IMR-90 (cell line): ENCODE results near the gene NDUFA9. TPM values are rescaled to one million over a fixed set of nuclear protein-coding genes. Genes with fewer than 3 reads are reported as not detected.

Experiments used
- ATAC-seq: fragments of 200-7000 bp; cut with Tn5 transposase; 2 replicates; pipeline ENCODE4 v1.9.1; 2020; ENCODE audit warnings: low read depth, mild to moderate bottlenecking, moderate library complexity
- BruUV-seq: library from RNA; stranded (reverse); fragments of 400-500 nt; replicated peaks from 2 replicates; lab custom pipeline; 2021; lab: Mats Ljungman, UMichigan
- CTCF ChIA-PET: fragments of 300-600 bp; formaldehyde crosslinking; extraction: SDS; loops from one replicate; lab custom pipeline; 2021; ENCODE audit warnings: antibody characterized with exemption; lab: Yijun Ruan, JAX
- POLR2A ChIA-PET: fragments of 300-600 bp; sonication (Branson Sonifier 250); formaldehyde crosslinking; loops from one replicate; lab custom pipeline; 2022; ENCODE audit warnings: antibody characterized with exemption; ENCODE audit not compliant: unreplicated experiment; lab: Charles Lee
- DNase-seq: peaks from one replicate; pipeline ENCODE4 v3.0.0; 2013
- H2AFZ ChIP-seq: replicated peaks from 2 replicates; pipeline ENCODE3; 2013; ENCODE audit warnings: low read length, mild to moderate bottlenecking; ENCODE audit not compliant: poor library complexity
- H2AK5ac ChIP-seq: 2 replicates; pipeline ENCODE4 v1.6.1; 2013; ENCODE audit warnings: low read depth, low read length, inconsistent platforms
- H2AK9ac ChIP-seq: replicated peaks from 2 replicates; pipeline ENCODE3; 2013; ENCODE audit warnings: mild to moderate bottlenecking, low read depth, low read length, moderate library complexity; ENCODE audit not compliant: poor library complexity
- H2BK120ac ChIP-seq: 2 replicates; pipeline ENCODE4 v1.6.1; 2013; ENCODE audit warnings: low read depth, low read length, inconsistent platforms
- H2BK15ac ChIP-seq: 3 replicates; pipeline ENCODE4 v1.6.1; 2013; ENCODE audit warnings: low read depth, low read length, inconsistent platforms
- H2BK20ac ChIP-seq: 2 replicates; pipeline ENCODE4 v1.6.1; 2013; ENCODE audit warnings: low read depth, mild to moderate bottlenecking, inconsistent platforms, low read length, moderate library complexity
- H2BK5ac ChIP-seq: 2 replicates; pipeline ENCODE4 v1.6.1; 2013; ENCODE audit warnings: mild to moderate bottlenecking, low read depth, low read length, inconsistent platforms; ENCODE audit not compliant: poor library complexity, severe bottlenecking
- H3K14ac ChIP-seq: replicated peaks from 2 replicates; pipeline ENCODE4 v1.6.1; 2013; ENCODE audit warnings: low read depth, low read length, inconsistent platforms
- H3K18ac ChIP-seq: 2 replicates; pipeline ENCODE4 v1.6.1; 2013; ENCODE audit warnings: low read depth, low read length, control low read depth
- H3K23ac ChIP-seq: 2 replicates; pipeline ENCODE4 v1.6.1; 2013; ENCODE audit warnings: low read depth, low read length, inconsistent platforms
- H3K27ac ChIP-seq: 2 replicates; pipeline ENCODE4 v1.5.1; 2013; ENCODE audit warnings: mild to moderate bottlenecking, control low read depth, low read length; ENCODE audit not compliant: insufficient read depth
- H3K27me3 ChIP-seq: 2 replicates; pipeline ENCODE4 v1.6.1; 2013; ENCODE audit warnings: low read length; ENCODE audit not compliant: control insufficient read depth, insufficient read depth
- H3K36me3 ChIP-seq: 2 replicates; pipeline ENCODE4 v1.6.1; 2013; ENCODE audit warnings: low read length, mixed read lengths; ENCODE audit not compliant: control insufficient read depth, insufficient read depth
- H3K4ac ChIP-seq: 2 replicates; pipeline ENCODE4 v1.6.1; 2013; ENCODE audit warnings: low read depth, low read length, inconsistent platforms
- H3K4me1 ChIP-seq: 2 replicates; pipeline ENCODE4 v1.6.1; 2013; ENCODE audit warnings: low read length, mixed read lengths; ENCODE audit not compliant: control insufficient read depth, insufficient read depth
- H3K4me2 ChIP-seq: 2 replicates; pipeline ENCODE4 v1.6.1; 2013; ENCODE audit warnings: low read depth, mild to moderate bottlenecking, control low read depth, low read length, moderate library complexity
- H3K4me3 ChIP-seq: 2 replicates; pipeline ENCODE4 v1.5.1; 2013; ENCODE audit warnings: low read depth, mild to moderate bottlenecking, control low read depth, low read length, moderate library complexity; ENCODE audit not compliant: insufficient read depth
- H3K56ac ChIP-seq: 2 replicates; pipeline ENCODE4 v1.6.1; 2013; ENCODE audit warnings: low read length, inconsistent platforms; ENCODE audit not compliant: insufficient read depth; ENCODE audit errors: extremely low read depth
- H3K79me1 ChIP-seq, 2 experiments: 2 replicates each; pipeline ENCODE4 v1.6.1; 2013; ENCODE audit warnings: low read length in 2 of 2, inconsistent platforms in 1 of 2, low read depth in 1 of 2
- H3K9ac ChIP-seq: 2 replicates; pipeline ENCODE4 v1.6.1; 2013; ENCODE audit warnings: low read depth, low read length, control low read depth
- H3K9me1 ChIP-seq: 2 replicates; pipeline ENCODE4 v1.6.1; 2013; ENCODE audit warnings: low read length, inconsistent platforms; ENCODE audit not compliant: insufficient read depth
- H3K9me3 ChIP-seq: 2 replicates; pipeline ENCODE4 v1.6.1; 2013; ENCODE audit warnings: low read length; ENCODE audit not compliant: control insufficient read depth, insufficient read depth
- H4K20me1 ChIP-seq: 2 replicates; pipeline ENCODE4 v1.6.1; 2013; ENCODE audit warnings: low read length, inconsistent platforms; ENCODE audit not compliant: insufficient read depth
- H4K5ac ChIP-seq: 2 replicates; pipeline ENCODE4 v1.6.1; 2013; ENCODE audit warnings: mild to moderate bottlenecking, low read depth, low read length, control low read depth
- H4K8ac ChIP-seq, 2 experiments: 2 replicates each; pipeline ENCODE4 v1.6.1; 2013; ENCODE audit warnings: low read depth in 2 of 2, low read length in 2 of 2, control low read depth in 1 of 2, inconsistent platforms in 1 of 2
- H4K91ac ChIP-seq: 2 replicates; pipeline ENCODE4 v1.6.1; 2013; ENCODE audit warnings: low read depth, low read length, inconsistent platforms; ENCODE audit not compliant: insufficient read depth
- MAFK ChIP-seq: IDR thresholded peaks from 2 replicates; pipeline ENCODE4 v1.6.1; 2012; ENCODE audit warnings: low read depth, low read length, improper control_type of control experiment
- RAD21 ChIP-seq: IDR thresholded peaks from 2 replicates; pipeline ENCODE4 v1.6.1; 2012; ENCODE audit warnings: low read length, improper control_type of control experiment
- RCOR1 ChIP-seq: IDR thresholded peaks from 2 replicates; pipeline ENCODE4 v1.6.1; 2012; ENCODE audit warnings: mild to moderate bottlenecking, low read length, improper control_type of control experiment; ENCODE audit not compliant: insufficient replicate concordance
- USF2 ChIP-seq: fragments of 150-350 bp; IDR thresholded peaks from 2 replicates; pipeline ENCODE4 v1.6.1; 2017; ENCODE audit warnings: mild to moderate bottlenecking, antibody characterized with exemption, low read length, low read depth
- WGBS, 2 experiments: methylation state at CpG; one replicate each; pipeline versions ENCODE4 v1.1.5 to v1.1.7; 2013; ENCODE audit warnings: missing lambda C conversion rate in 2 of 2; ENCODE audit not compliant: insufficient read length in 1 of 2; ENCODE audit errors: extremely low coverage in 2 of 2; 5-methylcytosine and 5-hydroxymethylcytosine counted together
- dilution Hi-C: fragments of 300-500 bp; cut with HindIII; formaldehyde crosslinking; loops from one replicate; pipeline ENCODE4 v1.14.3; 2018; ENCODE audit warnings: low sequenced_read_pairs; ENCODE audit not compliant: unreplicated experiment
- in situ Hi-C: fragments of 300-500 bp; cut with MboI; formaldehyde crosslinking; loops from 3 replicates; pipeline ENCODE4 v1.14.3; 2019; ENCODE audit warnings: low sequenced_read_pairs, inconsistent platforms, mixed read lengths
- intact Hi-C: fragments of 100-400 bp; cut with micrococcal nuclease; formaldehyde crosslinking; loops from 2 replicates; pipeline ENCODE4 v1.10.0; 2022
- polyA plus RNA-seq, 3 experiments: library from polyadenylated mRNA; depleted of rRNA; stranded (reverse); fragments of >200 nt; gene quantifications; 2 replicates each; pipeline ENCODE4 v1.2.3, GENCODE V29; 2012; ENCODE audit warnings: low replicate concordance in 1 of 3
- total RNA-seq: library from RNA; depleted of rRNA; stranded (reverse); fragments of >200 nt; gene quantifications from 2 replicates; pipeline ENCODE4 v1.2.3, GENCODE V29; 2012

Gene NDUFA9
- total and polyA plus RNA-seq, 2 of the 4 experiments (the other 2 are of a cell fraction), result 71.0 to 124 TPM

- peak overlapping the region; percentile 93 for H3K4me3 ChIP-seq
- no peak for DNase-seq
Observed at GRCh38 chr12:4648104-4648500, 812 bp upstream of the NDUFA9 start.

More at GRCh38 chr12:4648104-4648500, 812 bp upstream of the NDUFA9 start:
- no peak overlapping the region for H2AK5ac ChIP-seq
- dilution Hi-C loops (no loop called here), intact Hi-C loops (loop anchor here (2.0 to 5.0 kb wide), 2 partner anchors 43 to 111 kb away; partner anchors contain the start of gene RAD51AP1), in situ Hi-C loops (no loop called here)
- H4K91ac ChIP-seq, result no peak overlapping the region; the same call in 1 of the 2 replicates
- no TSS peak for BruUV-seq
- POLR2A ChIA-PET, result no interaction called here
- H2BK5ac ChIP-seq, result no peak overlapping the region
- ATAC-seq, result no peak
- peak overlapping the region; percentile 29; the same call in 1 of the 2 replicates for H3K14ac ChIP-seq
- H4K20me1 ChIP-seq, result no peaks in the 10 kb centered on the region
- H3K4me1 ChIP-seq, result no peaks in the 10 kb centered on the region
- H3K9ac ChIP-seq, result peak overlapping the region; percentile 91
- no peaks in the 10 kb centered on the region for H3K9me3 ChIP-seq
- H2BK120ac ChIP-seq, result no peak overlapping the region
- H3K56ac ChIP-seq, result peak overlapping the region; percentile 98; the same call in 1 of the 2 replicates
- H3K9me1 ChIP-seq, result no peaks in the 10 kb centered on the region
- H3K27ac ChIP-seq, result peak overlapping the region; percentile 80
- H3K79me1 ChIP-seq, result peaks cover 5 to 28% of the 10 kb centered on the region in 2 experiments; a peak in 2 of 4 replicates
- no peak for TF ChIP-seq RAD21
- TF ChIP-seq USF2, result no peak
- TF ChIP-seq MAFK, result no peak
- no peak for TF ChIP-seq RCOR1
- peak overlapping the region; percentile 91; the same call in 1 of the 2 replicates for H3K23ac ChIP-seq
- no peak overlapping the region for H2BK20ac ChIP-seq
- peak overlapping the region; percentile 88 for H3K4ac ChIP-seq
- H4K8ac ChIP-seq, result peak overlapping the region; percentile 83 to 94
- peak overlapping the region; percentile 95 for H2AFZ ChIP-seq
- H3K36me3 ChIP-seq, result no peaks in the 10 kb centered on the region
- peak overlapping the region; percentile 88 for H2AK9ac ChIP-seq
- H4K5ac ChIP-seq, result peak overlapping the region; percentile 95
- peak overlapping the region; percentile 99 for H3K4me2 ChIP-seq
- CTCF ChIA-PET, result no interaction called here
- no peak overlapping the region for H2BK15ac ChIP-seq
- no peak overlapping the region for H3K18ac ChIP-seq
- WGBS, 2 experiments, result 33% methylated on average over 1 of the region's 4 CpGs; no CpG with 5 or more reads in 1 of the 2 experiments
- H3K27me3 ChIP-seq, result no peaks in the 10 kb centered on the region
